GM18507 (cell line): ENCODE results near the gene ST7L.

Experiments used
- DNase-seq: peaks from one replicate; pipeline ENCODE4 v3.0.0; 2011; ENCODE audit warnings: low read depth; ENCODE audit not compliant: insufficient read length; ENCODE audit errors: extremely low spot score
- FAIRE-seq: peaks from 2 replicates; lab custom pipeline; 2011; peaks lifted over from hg19 to GRCh38; lab: Jason Lieb, UNC

Gene ST7L

GRCh38 chr1:112524251-112524650, 94.7 kb downstream of the ST7L start:
- DNase-seq = no peak
- FAIRE-seq = no peak

DNA sequence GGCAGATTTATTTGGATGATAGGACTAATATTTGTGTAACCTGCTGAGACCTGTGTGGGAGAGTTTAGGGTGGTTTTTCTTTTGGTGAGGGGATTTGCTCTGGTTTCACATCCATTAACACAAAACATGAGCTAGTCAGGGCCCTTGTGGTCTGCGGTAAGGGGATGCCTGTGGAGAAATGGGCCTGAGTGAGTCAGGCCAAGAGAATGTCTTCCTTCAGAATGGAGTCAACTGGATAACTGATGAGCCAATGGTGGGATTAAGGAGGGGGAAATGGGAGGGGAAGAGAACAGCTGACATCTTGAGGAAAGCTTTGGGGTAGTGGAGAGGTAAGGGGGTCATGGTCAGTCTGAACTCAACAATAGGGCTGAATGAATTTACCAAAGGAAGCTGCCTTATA, 96.3 kb downstream of the ST7L start:
- FAIRE-seq (no peak), DNase-seq (no peak)

DNA sequence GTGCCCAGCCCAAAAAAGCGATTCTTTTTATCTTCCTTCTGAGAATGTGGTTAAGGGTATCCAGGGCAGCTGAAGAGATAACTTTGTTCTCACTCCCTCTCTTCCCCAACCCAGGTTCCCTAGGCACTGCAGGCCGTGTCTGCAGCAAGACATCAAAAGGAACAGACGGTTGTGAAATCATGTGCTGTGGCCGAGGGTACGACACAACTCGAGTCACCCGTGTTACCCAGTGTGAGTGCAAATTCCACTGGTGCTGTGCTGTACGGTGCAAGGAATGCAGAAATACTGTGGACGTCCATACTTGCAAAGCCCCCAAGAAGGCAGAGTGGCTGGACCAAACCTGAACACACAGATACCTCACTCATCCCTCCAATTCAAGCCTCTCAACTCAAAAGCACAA, 98.8 kb downstream of the ST7L start:
- FAIRE-seq (no peak), DNase-seq (no peak)

DNA sequence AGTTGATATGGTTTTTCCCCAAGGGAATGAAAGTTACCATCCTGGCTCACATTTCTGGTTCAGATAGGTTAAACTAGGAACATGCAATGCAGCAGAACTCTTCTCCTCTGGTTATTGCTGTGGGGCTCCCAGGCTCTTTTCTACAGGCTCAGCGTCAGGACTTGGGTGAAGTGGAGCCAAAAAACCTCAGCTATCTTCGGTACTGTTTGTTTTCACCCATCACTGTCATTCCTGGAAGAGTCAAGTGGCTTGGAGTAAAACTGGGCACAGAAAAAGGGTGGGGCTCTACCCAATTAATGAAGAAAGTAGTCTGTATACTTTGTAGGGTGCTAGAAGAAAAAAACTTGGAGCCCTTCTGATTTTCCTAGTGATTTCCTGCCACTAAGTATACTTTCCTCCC, 100.8 kb downstream of the ST7L start:
- DNase-seq = no peak
- FAIRE-seq = no peak

DNA sequence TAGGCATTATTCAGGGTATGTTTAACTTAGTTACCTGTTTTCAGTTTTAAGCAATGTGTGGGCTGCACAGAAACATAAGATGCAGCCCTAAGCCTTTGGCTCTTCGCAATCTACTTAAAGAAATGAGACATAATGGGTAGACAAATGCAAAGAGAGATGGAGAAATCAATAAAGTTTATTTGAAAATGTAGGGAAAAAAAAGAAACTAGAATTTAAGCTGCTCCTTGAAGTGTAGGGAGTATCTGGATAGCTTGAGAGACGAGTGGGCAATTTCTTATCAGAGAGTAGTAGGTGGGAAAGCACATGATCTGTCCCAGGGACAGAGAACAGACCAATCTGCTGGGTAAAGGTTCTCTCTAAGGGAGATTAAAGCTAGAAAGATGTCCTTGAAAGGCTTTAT, 101.3 kb downstream of the ST7L start:
- FAIRE-seq (no peak), DNase-seq (no peak)

GRCh38 chr1:112517231-112517630, 101.7 kb downstream of the ST7L start:
- no peak for FAIRE-seq
- DNase-seq = no peak

DNA sequence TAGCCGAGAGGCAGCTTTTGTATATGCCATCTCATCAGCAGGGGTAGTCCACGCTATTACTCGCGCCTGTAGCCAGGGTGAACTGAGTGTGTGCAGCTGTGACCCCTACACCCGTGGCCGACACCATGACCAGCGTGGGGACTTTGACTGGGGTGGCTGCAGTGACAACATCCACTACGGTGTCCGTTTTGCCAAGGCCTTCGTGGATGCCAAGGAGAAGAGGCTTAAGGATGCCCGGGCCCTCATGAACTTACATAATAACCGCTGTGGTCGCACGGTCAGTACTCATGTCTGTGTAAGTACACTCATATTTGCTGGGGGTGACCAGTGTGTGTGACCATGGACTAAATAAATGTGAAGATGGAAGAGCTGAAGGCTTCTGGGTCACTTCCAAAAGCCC, 102.8 kb downstream of the ST7L start:
- FAIRE-seq (no peak), DNase-seq (no peak)

- FAIRE-seq (no peak), DNase-seq (no peak)
Measured at GRCh38 chr1:112515311-112516009, 103.5 kb downstream of the ST7L start.

DNA sequence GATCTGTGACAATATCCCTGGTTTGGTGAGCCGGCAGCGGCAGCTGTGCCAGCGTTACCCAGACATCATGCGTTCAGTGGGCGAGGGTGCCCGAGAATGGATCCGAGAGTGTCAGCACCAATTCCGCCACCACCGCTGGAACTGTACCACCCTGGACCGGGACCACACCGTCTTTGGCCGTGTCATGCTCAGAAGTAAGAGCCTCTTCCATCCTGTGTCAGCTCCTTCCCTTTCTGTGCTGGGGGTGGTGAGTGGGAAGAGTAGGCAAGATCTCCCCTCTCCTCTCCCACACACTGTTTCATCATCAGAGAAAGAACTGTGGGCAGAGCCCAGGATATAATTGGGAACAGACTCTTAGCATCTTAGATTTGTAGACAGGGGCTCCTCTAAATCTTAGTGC, 104.0 kb downstream of the ST7L start:
- no peak for DNase-seq
- no peak for FAIRE-seq

GRCh38 chr1:112513112-112513870, 105.7 kb downstream of the ST7L start:
- FAIRE-seq (no peak), DNase-seq (no peak)

GRCh38 chr1:112511897-112512296, 107.0 kb downstream of the ST7L start:
- FAIRE-seq (no peak), DNase-seq (no peak)

DNA sequence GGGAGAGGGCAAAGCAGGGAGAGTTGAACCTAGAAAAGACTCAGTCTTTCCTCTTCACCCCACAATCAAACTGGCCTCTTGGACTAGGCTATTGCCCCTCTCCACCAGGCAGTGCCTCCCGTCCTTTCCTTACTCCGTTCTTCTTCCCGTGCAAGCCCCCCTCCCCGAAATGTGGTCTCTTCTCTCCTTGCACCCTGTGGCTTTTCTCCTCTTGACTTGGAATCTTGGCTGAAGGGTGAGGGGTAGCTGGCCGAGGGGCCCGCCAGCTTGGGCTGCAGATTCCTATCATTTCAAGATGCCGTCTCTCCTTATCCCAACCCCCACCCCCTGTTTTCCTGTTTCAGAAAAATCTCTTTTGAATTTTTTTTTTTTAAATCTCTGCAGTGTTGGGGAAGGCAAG, 108.6 kb downstream of the ST7L start:
- DNase-seq = no peak
- no peak for FAIRE-seq

GRCh38 chr1:112509660-112510178, 109.2 kb downstream of the ST7L start:
- no peak for DNase-seq
- FAIRE-seq = no peak

DNA sequence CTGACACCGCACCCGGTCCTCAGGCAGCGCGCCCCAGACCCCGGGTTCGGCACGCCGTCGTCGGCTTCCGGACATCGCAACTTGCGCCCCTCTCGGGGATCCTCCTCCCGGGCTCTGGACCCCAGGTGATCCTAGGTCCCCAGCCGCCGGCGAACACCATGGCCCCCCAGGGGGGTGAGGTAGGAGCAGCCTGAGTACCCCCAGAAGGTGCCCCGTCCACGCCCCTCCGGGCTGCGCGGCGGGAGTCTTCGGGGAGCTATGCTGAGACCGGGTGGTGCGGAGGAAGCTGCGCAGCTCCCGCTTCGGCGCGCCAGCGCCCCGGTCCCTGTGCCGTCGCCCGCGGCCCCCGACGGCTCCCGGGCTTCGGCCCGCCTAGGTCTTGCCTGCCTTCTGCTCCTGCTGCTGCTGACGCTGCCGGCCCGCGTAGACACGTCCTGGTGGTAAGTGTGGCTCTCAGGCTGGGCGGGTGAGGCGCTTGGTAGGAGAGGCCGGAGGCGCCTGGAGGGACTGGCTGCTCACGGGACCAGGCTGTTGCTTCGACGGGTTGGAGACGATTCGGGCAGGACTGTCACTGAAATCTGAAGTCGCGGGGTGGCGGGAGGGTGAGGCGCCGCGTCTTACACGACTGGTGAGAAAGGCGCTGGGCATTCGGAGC, 109.8 kb downstream of the ST7L start:
- FAIRE-seq = no peak
- no peak for DNase-seq

DNA sequence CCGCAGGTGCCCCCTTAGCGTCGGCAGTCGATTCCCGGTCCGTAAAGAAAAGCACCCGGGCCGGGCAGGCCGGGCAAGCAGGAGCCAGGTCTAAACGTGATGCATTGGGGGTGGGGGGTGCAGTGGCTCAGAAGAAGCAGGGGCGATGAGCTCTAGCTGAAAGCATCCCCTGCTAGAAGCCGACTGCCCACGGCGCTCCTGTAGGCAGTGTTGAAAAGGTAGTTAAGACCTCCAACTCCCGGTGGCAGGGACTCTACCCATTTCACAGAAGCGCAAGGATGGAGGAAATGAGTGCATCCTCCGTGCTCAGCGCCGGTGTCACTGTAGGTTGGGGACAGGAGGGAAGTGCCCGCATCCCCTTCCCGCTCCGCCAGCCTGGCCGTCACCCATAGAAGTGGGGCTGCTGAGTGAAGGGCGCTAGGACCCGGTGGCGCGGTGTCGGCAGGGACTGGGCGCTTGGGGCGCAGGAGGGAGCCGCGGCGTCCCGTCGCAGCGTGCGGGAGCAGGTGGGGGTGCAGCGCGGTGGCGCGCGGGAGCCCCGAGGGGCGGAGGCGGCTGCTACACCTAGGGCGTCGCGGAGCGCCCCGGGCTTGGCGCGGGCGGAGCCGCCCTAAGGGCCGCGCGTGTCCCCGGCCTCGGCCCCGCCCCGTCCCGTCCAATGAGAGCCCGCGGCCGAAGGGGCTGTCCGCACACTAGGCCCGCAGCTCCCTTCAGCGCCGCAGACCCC, 110.5 kb downstream of the ST7L start, which contains the start of gene WNT2B:
Gene WNT2B, plus strand, starts transcription at position 688 of the 727 bp plus-strand sequence. CDS start 298 bp downstream, outside the sequence.
- FAIRE-seq = no peak

GRCh38 chr1:112507921-112508277, 111.0 kb downstream of the ST7L start:
- DNase-seq (no peak), FAIRE-seq (no peak)

More for the DNA sequence above, 110.5 kb downstream of the ST7L start, which contains the start of gene WNT2B:
- DNase-seq = no peak

- DNase-seq (no peak), FAIRE-seq (no peak)
Measured at GRCh38 chr1:112507336-112507735, 111.6 kb downstream of the ST7L start.

DNA sequence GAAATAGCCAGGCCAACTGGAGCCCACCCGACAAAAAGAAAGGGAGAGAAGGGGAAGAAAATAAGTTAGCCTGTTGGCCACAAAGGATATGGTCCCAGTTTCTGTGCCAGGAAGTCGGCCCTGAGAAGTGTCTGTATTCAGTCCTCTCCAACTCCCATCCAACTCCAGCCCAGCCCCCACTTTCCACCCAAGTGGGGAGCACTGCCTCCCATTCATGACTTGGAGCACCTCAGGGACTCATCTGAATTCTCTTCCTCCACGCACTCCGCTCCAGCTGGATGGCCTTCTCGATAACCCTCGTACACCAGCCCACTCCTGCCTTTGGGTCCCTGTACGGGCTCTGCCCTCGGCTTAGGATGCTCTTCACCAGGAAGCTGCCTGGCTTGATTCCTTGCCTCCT, 112.2 kb downstream of the ST7L start:
- DNase-seq (no peak), FAIRE-seq (no peak)

- DNase-seq = no peak
- FAIRE-seq = no peak
Measured at GRCh38 chr1:112506306-112506705, 112.6 kb downstream of the ST7L start.

DNA sequence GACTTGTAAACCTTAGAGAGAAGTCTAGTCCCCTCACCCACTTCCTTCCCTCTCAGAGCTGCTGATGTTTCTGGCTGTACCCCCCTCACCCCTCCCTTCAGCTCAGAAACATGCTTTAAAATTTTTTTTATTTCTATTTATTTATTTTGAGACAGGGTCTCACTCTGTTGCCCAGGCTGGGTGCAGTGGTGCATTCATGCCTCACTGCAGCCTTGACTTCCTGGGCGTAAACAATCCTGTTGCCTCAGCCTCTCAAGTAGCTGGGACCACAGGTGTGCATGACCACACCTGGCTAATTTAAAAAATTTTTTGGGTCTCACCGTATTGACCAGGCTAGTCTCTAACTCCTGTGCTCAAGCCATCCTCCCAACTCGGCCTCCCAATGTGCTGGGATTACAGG, 113.1 kb downstream of the ST7L start:
- no peak for FAIRE-seq
- DNase-seq = no peak
